CD4-positive, alpha-beta T cell treated with Interleukin-1 beta for 1 hour (primary cell): ENCODE measurements around the gene LRRC56.

ENCODE experiments used
- DNase-seq, 2 donors: peaks; one replicate each; pipeline ENCODE4 v3.0.0-alpha.2; 2020 to 2022

Gene LRRC56

DNA sequence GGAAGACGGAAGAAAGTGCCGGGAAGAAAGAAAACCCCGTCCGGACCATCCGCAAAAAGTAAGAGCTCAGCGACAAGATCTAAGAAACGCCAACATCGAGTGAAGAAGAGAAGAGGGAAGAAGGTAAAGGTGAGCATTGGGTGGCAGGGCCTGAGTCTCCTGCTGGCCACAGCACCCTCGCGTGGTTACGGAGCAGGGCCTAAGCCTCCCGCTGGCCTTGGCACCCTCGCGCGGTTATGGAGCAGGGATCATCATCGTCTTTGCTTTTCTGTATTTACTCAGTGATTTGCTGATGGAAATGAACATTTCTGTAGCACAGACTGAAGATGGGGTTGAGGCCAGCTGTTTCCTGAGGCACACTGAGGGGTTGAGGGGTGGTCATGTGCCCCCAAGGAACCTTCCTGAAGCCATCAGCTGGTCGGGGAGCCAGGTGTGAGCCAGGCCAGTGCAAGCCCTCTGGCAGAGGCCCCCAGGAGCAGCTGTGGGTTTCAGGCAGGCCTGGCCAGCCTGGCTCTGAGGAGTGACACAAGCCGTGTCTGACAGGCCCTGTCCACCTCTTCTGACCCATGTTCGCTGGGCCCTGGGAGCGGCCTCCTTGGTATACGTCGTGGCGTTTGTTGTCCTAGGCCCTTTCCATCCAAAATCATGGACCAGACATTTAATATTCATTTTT is 64.4 kb downstream of the LRRC56 start:
- no peak for DNase-seq

DNA sequence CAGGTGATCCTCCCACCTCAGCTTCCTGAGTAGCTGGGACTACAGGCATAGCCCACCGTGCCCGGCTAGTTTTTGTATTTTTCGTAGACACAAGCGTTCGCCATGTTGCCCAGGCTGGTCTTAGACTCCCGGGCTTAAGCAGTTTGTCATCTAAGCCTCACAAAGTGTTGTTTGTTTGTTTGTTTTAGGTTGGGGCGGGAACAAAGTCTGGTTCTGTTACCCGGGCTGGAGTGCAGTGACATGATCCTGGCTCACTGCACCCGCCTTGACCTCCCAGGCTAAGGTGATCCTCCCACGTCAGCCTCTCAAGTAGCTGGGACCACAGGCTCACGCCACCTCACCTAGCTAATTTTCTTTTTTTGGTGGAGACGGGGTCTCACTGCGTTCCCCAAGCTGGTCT is 65.8 kb downstream of the LRRC56 start:
- no peak for DNase-seq
